Osteocyte (in vitro differentiated cells): ENCODE results near the gene DRD5. TPM values are rescaled to one million over a fixed set of nuclear protein-coding genes. Genes with fewer than 3 reads are reported as not detected.

Experiments
- DNase-seq: peaks from one replicate; pipeline ENCODE4 v3.0.0; 2021; ENCODE audit warnings: mixed read lengths; ENCODE audit not compliant: unreplicated experiment; ENCODE audit errors: extremely low spot score
- H3K27ac Mint-ChIP-seq: one replicate; pipeline ENCODE4 v1.8.0; 2021; ENCODE audit warnings: mild to moderate bottlenecking, mixed read lengths; ENCODE audit not compliant: unreplicated experiment
- H3K27me3 Mint-ChIP-seq: one replicate; pipeline ENCODE4 v1.8.0; 2021; ENCODE audit warnings: mixed read lengths; ENCODE audit not compliant: unreplicated experiment
- H3K36me3 Mint-ChIP-seq: one replicate; pipeline ENCODE4 v1.8.0; 2021; ENCODE audit warnings: mixed read lengths; ENCODE audit not compliant: unreplicated experiment
- H3K4me1 Mint-ChIP-seq: one replicate; pipeline ENCODE4 v1.8.0; 2021; ENCODE audit warnings: mixed read lengths; ENCODE audit not compliant: unreplicated experiment
- H3K4me3 Mint-ChIP-seq: one replicate; pipeline ENCODE4 v1.8.0; 2021; ENCODE audit warnings: mild to moderate bottlenecking, moderate library complexity, mixed read lengths; ENCODE audit not compliant: unreplicated experiment
- H3K9me3 Mint-ChIP-seq: one replicate; pipeline ENCODE4 v1.8.0; 2021; ENCODE audit warnings: mixed read lengths; ENCODE audit not compliant: unreplicated experiment
- total RNA-seq: library from RNA; stranded (reverse); gene quantifications from 2 replicates; pipeline ENCODE4 v1.2.1, GENCODE V29; 2021
- TF ChIP-seq, protein P1 (sequence below): fragments of 200-600 bp; sonication (generic); IDR thresholded peaks from 2 replicates; pipeline ENCODE4 v1.5.0; 2021; ENCODE audit warnings: antibody characterized with exemption, mild to moderate bottlenecking, moderate library complexity

Gene DRD5
- total RNA-seq, 1 donor from 2014 or later = not detected

DNA sequence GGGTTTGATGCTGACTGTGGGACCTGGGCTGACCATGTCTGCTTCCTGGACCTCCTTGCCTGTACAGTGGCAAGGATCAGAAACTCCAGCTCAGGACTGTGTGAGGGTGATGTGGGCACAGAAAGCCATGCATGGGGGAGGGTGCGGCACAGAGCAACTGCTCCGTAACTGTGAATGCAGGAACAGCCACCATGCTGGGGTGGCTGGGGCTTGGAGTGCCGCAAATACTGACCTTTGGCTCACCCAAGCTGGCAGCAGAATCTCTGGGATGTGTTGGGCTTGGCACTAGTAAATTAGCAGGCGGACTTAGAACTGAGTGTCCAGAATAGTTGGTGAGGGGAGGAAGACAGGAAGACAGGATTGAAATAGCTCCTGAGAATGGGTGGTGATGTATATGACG lies 52.0 kb downstream of the DRD5 start:
- Mint-ChIP-seq H3K4me1 (no peaks in the 10 kb centered on the region), H3K9me3 (peaks cover 10% of the 10 kb centered on the region), H3K27ac (no peak overlapping the region), H3K27me3 (no peaks in the 10 kb centered on the region), H3K36me3 (no peaks in the 10 kb centered on the region), H3K4me3 (no peak overlapping the region)
- no peak for DNase-seq
- TF ChIP-seq, protein P1, sequence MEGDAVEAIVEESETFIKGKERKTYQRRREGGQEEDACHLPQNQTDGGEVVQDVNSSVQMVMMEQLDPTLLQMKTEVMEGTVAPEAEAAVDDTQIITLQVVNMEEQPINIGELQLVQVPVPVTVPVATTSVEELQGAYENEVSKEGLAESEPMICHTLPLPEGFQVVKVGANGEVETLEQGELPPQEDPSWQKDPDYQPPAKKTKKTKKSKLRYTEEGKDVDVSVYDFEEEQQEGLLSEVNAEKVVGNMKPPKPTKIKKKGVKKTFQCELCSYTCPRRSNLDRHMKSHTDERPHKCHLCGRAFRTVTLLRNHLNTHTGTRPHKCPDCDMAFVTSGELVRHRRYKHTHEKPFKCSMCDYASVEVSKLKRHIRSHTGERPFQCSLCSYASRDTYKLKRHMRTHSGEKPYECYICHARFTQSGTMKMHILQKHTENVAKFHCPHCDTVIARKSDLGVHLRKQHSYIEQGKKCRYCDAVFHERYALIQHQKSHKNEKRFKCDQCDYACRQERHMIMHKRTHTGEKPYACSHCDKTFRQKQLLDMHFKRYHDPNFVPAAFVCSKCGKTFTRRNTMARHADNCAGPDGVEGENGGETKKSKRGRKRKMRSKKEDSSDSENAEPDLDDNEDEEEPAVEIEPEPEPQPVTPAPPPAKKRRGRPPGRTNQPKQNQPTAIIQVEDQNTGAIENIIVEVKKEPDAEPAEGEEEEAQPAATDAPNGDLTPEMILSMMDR = no peak

Other genes starting within 250 kb of the DRD5 start
- 0.31 and 0.43 TPM in 2 replicates for gene SLC2A9, start 239.9 kb downstream of the DRD5 start, total RNA-seq